GM19372 (cell line): ENCODE measurements around the gene SAPCD1.

Source experiments
- ATAC-seq: cut with Tn5 transposase; IDR thresholded peaks from one replicate; pipeline ENCODE4 v1.9.1; 2021; ENCODE audit warnings: mild to moderate bottlenecking, low read depth, moderate library complexity; ENCODE audit not compliant: unreplicated experiment

SAPCD1 gene

DNA sequence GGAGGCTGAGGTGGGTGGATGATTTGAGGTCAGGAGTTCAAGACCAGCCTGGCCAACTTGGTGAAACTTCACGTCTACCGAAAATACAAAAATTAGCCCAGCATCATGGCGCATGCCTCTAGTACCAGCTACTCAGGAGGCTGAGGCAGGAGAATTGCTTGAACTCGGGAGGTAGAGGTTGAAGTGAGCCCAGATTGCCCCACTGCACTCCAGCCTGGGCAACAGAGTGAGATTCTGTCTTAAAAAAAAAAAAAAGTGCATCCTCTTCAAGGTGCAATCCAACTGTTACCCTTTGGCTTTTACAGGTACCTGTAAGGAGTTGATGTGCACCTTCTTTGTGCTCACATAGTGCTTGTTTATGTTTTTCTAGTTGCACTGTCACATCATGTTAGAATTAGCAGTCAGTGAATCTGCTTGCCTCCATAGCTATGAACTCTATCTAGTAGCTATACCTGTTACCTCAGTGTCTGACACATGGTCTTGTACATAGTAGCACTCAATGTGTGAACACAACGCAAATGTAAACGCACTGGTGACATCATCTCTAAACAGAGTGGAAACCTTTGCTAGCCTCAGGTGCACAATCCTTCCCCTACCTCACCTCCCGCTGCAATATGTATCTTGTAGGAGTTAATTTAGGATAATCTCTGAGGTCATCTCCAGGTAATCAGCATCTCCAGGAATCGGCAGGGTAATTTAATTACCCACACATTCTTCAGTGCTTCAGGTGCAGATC lies 13.0 kb upstream of the SAPCD1 start:
- ATAC-seq = no peak

DNA sequence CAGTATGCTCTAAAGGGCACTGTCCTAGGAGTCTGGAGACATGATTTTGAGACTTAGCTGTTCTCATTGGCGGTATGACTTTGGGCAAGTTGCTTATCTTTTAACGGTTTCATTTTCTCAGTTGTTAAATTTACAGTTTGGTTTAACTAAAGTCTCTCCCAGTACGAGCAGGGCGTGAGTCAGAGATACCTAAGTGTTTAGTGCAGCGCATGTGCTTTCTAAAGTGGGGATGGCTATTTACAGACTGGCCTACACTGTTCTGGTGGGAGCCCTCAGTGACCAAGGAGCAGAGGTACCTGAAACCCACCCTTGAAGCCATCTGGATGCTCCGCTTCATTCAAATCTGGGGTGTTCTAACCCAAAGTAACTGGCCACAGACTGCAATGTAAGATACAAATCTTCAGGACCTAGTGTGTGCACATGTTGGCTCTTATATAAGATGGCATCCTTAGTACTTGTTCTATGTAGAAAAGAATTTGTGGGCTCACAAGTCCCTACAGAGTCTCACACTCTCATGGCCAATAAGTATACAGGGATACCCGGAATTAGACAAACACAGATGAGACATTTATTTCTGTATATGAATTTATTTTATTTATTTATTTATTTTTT lies 11.9 kb upstream of the SAPCD1 start:
- no peak for ATAC-seq

GRCh38 chr6:31752739-31753319 lies 9.6 kb upstream of the SAPCD1 start:
- ATAC-seq = no peak

DNA sequence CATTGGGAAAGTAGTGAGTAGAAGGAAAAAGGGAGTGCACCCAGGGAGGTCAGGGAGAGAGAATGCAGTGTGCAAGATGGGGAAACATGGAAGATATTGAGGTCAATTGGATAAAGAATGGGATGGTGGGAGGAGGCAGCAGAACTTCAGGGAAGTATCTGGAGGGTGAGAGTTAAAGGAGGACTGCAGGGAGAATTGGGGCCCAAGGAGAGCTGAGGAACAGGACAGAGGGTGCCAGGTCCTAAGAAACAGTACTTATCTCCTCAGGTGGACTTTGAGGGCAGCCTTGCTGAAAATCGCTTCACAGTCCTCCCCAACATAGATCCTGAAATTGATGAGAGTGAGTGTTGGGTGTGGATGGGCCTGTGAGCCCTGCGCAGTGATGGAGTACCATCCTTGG lies 4.2 kb upstream of the SAPCD1 start:
- ATAC-seq = no peak

DNA sequence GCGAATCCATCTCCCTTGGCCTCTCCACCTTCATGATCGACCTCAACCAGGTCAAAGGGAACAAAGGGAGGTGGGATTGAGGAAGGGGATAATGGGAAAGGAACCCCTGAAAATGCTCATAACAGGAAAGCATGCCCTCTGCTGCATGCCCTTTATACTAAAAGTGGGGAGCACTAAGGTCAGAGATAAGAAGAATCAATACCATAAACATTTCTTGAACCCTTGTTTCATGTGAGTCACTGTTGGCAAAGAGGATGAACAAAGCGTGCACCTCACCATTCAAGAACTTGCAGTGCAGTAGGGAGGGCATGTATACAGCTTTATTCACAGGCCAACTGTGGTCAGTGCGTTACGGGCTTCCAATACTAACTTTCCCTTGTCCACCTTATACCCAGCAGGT lies 1.7 kb upstream of the SAPCD1 start:
- ATAC-seq = no peak

DNA sequence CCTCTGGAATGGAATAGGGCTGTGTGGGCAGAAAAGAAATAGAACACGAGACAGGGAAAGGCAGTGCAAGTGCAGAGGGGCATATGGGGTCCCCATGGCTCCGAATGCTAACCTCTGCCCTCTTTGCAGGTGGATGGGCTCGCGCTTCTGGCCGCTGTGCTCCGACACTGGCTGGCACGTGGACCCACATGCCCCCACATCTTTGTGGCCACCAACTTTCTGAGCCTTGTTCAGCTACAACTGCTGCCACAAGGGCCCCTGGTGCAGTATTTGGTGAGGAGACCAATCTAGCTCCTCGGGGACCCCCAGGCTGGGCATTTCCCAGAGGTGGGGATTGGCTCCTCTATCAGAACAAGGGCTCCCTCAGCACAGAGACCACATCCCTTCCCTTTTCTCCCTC lies 1.1 kb upstream of the SAPCD1 start:
- ATAC-seq = no peak

GRCh38 chr6:31762878-31763618 lies 592 bp downstream of the SAPCD1 start:
- ATAC-seq = no peak

GRCh38 chr6:31763619-31763940 lies 1.1 kb downstream of the SAPCD1 start:
- no peak for ATAC-seq

DNA sequence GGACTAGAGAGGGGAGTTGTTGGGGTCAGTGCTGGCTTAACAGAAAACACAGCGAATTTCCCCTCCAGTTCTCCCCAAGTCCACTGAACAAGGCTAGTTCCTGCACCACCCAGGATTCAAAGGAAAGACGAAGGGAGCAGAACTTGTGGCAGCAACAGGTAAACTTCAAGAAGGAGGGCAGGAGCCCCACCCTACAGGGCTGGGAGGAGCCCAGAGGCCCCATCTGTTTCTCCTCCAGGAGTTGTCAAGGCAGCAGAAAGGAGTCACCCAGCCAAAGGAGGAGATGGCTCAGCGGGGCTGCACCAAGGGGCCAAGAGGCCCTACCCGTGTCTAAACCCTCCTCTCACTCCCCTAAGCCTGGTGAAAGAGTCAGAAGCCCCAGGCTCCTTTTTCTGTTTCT lies 1.7 kb downstream of the SAPCD1 start:
- no peak for ATAC-seq

DNA sequence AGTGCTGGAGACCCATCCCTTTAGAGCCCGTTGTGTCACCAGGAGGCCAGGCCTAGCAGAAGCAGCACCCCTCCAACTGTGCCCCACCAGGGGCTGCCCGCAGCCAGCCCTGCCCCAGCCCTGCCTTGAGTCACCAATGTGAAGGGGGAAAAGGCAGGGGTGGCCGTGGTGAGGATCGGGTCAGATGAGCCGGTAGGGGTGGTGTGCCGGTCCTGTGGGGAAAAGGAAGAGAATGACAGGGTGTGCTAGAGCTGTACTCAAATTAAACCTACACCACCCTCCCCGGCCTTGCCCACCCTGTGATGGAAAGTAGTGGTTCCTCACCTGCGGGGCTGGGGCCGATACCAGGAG lies 3.1 kb downstream of the SAPCD1 start:
- no peak for ATAC-seq

- ATAC-seq = no peak
Measured at GRCh38 chr6:31765910-31766794, 3.7 kb downstream of the SAPCD1 start.

- no peak for ATAC-seq
Measured at GRCh38 chr6:31767096-31767645, 4.7 kb downstream of the SAPCD1 start.

DNA sequence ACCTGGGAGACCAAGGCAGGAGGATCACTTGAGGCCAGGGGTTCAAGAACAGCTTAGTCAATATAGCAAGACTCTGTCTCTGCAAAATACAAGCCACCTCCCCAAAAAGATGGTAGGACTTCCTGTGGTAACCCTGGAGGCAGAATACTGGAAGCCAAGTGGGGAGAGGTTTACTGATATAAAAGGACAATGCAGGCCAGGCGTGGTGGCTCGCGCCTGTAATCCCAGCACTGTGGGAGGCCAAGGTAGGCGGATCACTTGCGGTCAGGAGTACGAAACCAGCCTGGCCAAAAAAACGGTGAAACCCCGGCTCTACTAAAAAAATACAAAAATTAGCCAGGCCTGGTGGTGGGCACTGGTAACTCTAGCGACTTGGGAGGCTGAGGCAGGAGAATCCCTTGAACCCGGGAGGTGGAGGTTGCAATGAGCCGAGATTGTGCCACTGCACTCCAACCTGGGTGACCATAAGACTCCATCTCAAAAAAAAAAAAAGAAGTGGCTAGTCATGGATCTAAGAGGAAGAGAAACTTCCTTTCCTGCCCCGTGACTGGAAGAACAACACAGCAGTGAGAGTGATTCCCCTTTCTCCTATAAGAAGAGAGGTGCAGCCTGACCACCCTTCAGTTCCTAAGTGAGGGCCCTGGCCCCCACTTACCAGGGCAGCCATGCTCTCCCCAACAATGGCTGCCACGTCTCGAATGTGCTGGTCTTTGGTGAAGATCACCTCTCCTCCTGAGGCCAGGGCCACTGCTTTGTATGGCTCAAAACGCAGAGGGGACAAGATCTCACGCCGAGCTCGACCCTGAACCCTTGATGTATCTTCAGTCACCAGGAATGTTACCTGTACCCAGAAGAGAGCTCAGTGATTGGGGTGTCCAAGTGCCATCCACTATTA lies 6.2 kb downstream of the SAPCD1 start:
- no peak for ATAC-seq

- no peak for ATAC-seq
Measured at GRCh38 chr6:31769684-31770371, 7.4 kb downstream of the SAPCD1 start.

DNA sequence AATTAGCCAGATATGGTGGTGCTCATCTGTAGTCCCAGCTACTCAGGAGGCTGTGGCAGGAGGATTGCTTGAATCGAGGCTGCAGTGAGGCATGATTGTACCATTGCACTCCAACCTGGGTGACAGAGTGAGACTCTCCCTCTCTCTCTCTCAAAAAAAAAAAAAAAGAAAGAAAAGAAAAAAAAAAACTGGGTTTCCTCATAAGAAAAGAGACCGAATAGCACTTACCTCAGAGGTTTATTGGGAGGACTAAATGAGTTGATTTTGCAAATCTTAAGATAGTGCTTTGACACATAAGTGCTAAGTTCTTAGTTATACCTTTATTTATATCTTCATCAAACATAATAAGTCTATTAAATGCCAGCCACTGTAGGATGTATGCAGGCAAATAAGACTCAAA lies 8.4 kb downstream of the SAPCD1 start:
- ATAC-seq = no peak

DNA sequence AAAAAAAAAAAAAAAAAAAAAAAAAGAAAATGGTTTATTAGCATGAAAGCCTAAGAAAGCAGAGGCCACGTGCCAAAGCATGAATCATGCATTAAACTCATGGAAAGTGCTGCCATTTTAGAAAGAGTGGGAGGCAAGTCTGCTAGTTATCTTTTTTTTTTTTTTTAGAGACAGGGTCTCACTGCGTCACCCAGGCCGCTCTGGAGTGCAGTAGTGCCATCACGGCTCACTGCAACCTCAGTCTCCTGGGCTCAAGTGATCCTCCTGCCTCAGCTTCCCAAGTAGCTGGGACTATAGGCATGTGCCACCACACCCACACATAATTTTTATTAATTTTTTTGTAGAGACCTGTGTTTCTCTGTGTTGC lies 9.5 kb downstream of the SAPCD1 start:
- ATAC-seq = no peak

- no peak for ATAC-seq
Measured at GRCh38 chr6:31775184-31775583, 12.7 kb downstream of the SAPCD1 start.

DNA sequence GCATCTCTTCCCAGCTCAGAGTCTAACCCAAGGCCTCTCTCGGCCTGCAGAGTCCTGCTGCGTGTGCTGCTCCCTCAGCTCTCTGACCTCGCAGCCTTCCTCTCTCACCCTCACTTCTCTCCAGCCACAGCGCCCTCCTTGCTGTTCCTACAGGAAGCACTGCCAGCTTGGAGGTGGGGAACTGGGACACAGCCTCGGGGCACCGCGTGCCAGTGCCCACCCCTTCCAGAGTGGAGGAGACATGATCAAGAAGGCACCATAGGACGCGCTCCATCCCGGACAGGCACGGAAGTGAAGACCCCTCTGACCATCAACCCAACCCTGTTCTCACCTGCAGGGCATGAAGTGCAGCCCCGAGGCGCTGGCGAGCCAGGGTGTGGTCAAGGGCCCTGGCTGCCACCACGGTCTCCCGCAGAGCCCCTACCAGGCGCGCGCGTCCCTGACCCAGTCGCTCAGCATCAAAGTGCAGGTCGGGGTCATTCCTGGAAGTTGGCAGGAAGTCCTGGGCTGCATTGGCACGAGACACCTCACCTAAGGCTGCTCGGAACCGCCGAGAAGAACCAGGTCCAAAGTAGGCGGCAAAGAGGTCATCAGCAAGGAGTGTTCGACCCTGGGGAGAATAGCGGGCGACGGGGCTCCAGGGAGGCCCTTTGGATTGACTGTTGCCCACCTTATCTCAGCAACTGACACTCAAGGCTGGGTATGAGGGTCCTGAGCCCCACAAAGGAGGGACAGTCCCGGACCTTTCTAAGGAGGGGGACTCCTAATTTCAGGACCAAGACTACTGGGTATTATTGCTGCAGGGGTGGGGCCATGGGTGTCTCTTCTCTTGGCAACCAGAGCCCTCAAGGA lies 13.4 kb downstream of the SAPCD1 start:
- ATAC-seq = no peak
